Smooth muscle cell (in vitro differentiated cells): ENCODE measurements around the gene PHACTR1. TPM values are rescaled to one million over a fixed set of nuclear protein-coding genes. Genes with fewer than 3 reads are reported as not detected.

Experiments used
- DNase-seq: peaks from one replicate; lab custom pipeline; 2025; ENCODE audit not compliant: unreplicated experiment; lab: John Stamatoyannopoulos, UW
- H2AFZ ChIP-seq: fragments of 200-600 bp; sonication (generic); 2 replicates; pipeline ENCODE4 v1.6.0; 2016; ENCODE audit warnings: antibody characterized with exemption, low read depth, mild to moderate bottlenecking
- H3F3A ChIP-seq: fragments of 200-600 bp; sonication (generic); 2 replicates; pipeline ENCODE4 v1.6.0; 2017; ENCODE audit warnings: antibody characterized with exemption, low read depth
- H3K27ac ChIP-seq: fragments of 200-600 bp; sonication (generic); 2 replicates; pipeline ENCODE4 v1.5.1; 2016; ENCODE audit warnings: low read depth, mild to moderate bottlenecking
- H3K27me3 ChIP-seq: fragments of 200-600 bp; sonication (generic); 2 replicates; pipeline ENCODE4 v1.6.1; 2016; ENCODE audit warnings: low read depth, mild to moderate bottlenecking
- H3K36me3 ChIP-seq: fragments of 200-600 bp; sonication (generic); 2 replicates; pipeline ENCODE4 v1.5.1; 2016; ENCODE audit warnings: low read depth
- H3K4me1 ChIP-seq: fragments of 200-600 bp; sonication (generic); 2 replicates; pipeline ENCODE4 v1.5.1; 2016; ENCODE audit warnings: low read depth
- H3K4me2 ChIP-seq: fragments of 200-600 bp; sonication (generic); 2 replicates; pipeline ENCODE4 v1.6.0; 2016; ENCODE audit warnings: mild to moderate bottlenecking
- H3K4me3 ChIP-seq: fragments of 200-600 bp; sonication (generic); 2 replicates; pipeline ENCODE4 v1.5.1; 2016; ENCODE audit warnings: mild to moderate bottlenecking
- H3K79me2 ChIP-seq: fragments of 200-600 bp; sonication (generic); 2 replicates; pipeline ENCODE4 v1.6.0; 2016; ENCODE audit warnings: low read depth, mild to moderate bottlenecking
- H3K9ac ChIP-seq: fragments of 200-600 bp; sonication (generic); 2 replicates; pipeline ENCODE4 v1.6.0; 2016; ENCODE audit warnings: low read depth
- H3K9me3 ChIP-seq: fragments of 200-600 bp; sonication (generic); replicated peaks from 2 replicates; pipeline ENCODE4 v1.5.1; 2016; ENCODE audit warnings: low read depth
- H4K20me1 ChIP-seq: fragments of 200-600 bp; sonication (generic); 2 replicates; pipeline ENCODE4 v1.6.0; 2016; ENCODE audit warnings: low read depth
- CTCF ChIP-seq: fragments of 200-600 bp; sonication (generic); IDR thresholded peaks from 2 replicates; pipeline ENCODE4 v1.5.1; 2017; ENCODE audit warnings: borderline replicate concordance, mild to moderate bottlenecking, antibody characterized with exemption; ENCODE audit not compliant: insufficient read depth, poor library complexity, severe bottlenecking
- WGBS: methylation state at CpG from one replicate; pipeline ENCODE4 v1.1.7; 2016; ENCODE audit warnings: low lambda C conversion rate; 5-methylcytosine and 5-hydroxymethylcytosine counted together
- polyA plus RNA-seq: library from polyadenylated mRNA; unstranded; fragments of >200 nt; fragmentation: Nextera tagmentation; extraction: Ambion mirVana; gene quantifications from 2 replicates; pipeline ENCODE4 v1.2.1, GENCODE V29; 2016
- total RNA-seq: library from RNA; depleted of rRNA; stranded (reverse); fragments of >200 nt; gene quantifications from 2 replicates; pipeline ENCODE4 v1.2.3, GENCODE V29; 2014

Gene PHACTR1
- total and polyA plus RNA-seq, 2 experiments from 2014 or later: 0.09 to 0.67 TPM

- H3K4me1 ChIP-seq: no peaks in the 10 kb centered on the region
- H3K79me2 ChIP-seq: no peaks in the 10 kb centered on the region
- H3K9me3 ChIP-seq: no peaks in the 10 kb centered on the region
- H4K20me1 ChIP-seq: no peaks in the 10 kb centered on the region
- DNase-seq: no peak
- H3K4me3 ChIP-seq: no peak overlapping the region
- no peak overlapping the region for H3K27ac ChIP-seq
- H2AFZ ChIP-seq: no peak overlapping the region
- no peak for TF ChIP-seq CTCF
- no peak overlapping the region for H3K4me2 ChIP-seq
- no peaks in the 10 kb centered on the region for H3K27me3 ChIP-seq
- no peaks in the 10 kb centered on the region for H3K36me3 ChIP-seq
- H3K9ac ChIP-seq: no peak overlapping the region
- no peaks in the 10 kb centered on the region for H3F3A ChIP-seq
- 93% methylated on average over 4 of the region's 4 CpGs for WGBS
Measured at GRCh38 chr6:12832226-12832735, 115.7 kb downstream of the PHACTR1 start.

GRCh38 chr6:12836009-12836408, 119.4 kb downstream of the PHACTR1 start:
- H4K20me1 ChIP-seq: no peaks in the 10 kb centered on the region
- peaks cover 5% of the 10 kb centered on the region for H3K9me3 ChIP-seq
- H3K36me3 ChIP-seq: no peaks in the 10 kb centered on the region
- H3K4me2 ChIP-seq: no peak overlapping the region
- no peaks in the 10 kb centered on the region for H3K79me2 ChIP-seq
- H2AFZ ChIP-seq: no peak overlapping the region
- no peak for DNase-seq
- H3K4me1 ChIP-seq: no peaks in the 10 kb centered on the region
- WGBS: 83% methylated on average over 2 of the region's 2 CpGs
- H3K4me3 ChIP-seq: no peak overlapping the region
- H3F3A ChIP-seq: no peaks in the 10 kb centered on the region
- H3K9ac ChIP-seq: no peak overlapping the region
- no peak overlapping the region for H3K27ac ChIP-seq
- H3K27me3 ChIP-seq: no peaks in the 10 kb centered on the region
- TF ChIP-seq CTCF: no peak

- Histone ChIP-seq H3K36me3 (no peaks in the 10 kb centered on the region), H3K27me3 (no peaks in the 10 kb centered on the region), H3K4me1 (no peaks in the 10 kb centered on the region), H3K4me2 (no peak overlapping the region), H3F3A (no peaks in the 10 kb centered on the region), H3K9ac (no peak overlapping the region), H3K79me2 (no peaks in the 10 kb centered on the region), H2AFZ (no peak overlapping the region), H3K4me3 (no peak overlapping the region), H3K27ac (no peak overlapping the region), H4K20me1 (no peaks in the 10 kb centered on the region), H3K9me3 (peaks cover 5% of the 10 kb centered on the region)
- no peak for TF ChIP-seq CTCF
- 95% methylated on average over 1 of the region's 1 CpG for WGBS
- DNase-seq: no peak
Measured at GRCh38 chr6:12841619-12842018, 125.1 kb downstream of the PHACTR1 start.

- H3K36me3 ChIP-seq: no peaks in the 10 kb centered on the region
- no peaks in the 10 kb centered on the region for H3F3A ChIP-seq
- no peaks in the 10 kb centered on the region for H3K4me1 ChIP-seq
- DNase-seq: no peak
- no peak overlapping the region for H2AFZ ChIP-seq
- peaks cover 5% of the 10 kb centered on the region for H3K9me3 ChIP-seq
- no peak for TF ChIP-seq CTCF
- H3K4me3 ChIP-seq: no peak overlapping the region
- no peak overlapping the region for H3K27ac ChIP-seq
- no peaks in the 10 kb centered on the region for H3K79me2 ChIP-seq
- no peak overlapping the region for H3K4me2 ChIP-seq
- H3K27me3 ChIP-seq: no peaks in the 10 kb centered on the region
- H3K9ac ChIP-seq: no peak overlapping the region
- no peaks in the 10 kb centered on the region for H4K20me1 ChIP-seq
Measured at GRCh38 chr6:12842114-12842513, 125.5 kb downstream of the PHACTR1 start.
